Measurements from ENCODE around the gene ARHGAP32. TPM values are rescaled to one million over a fixed set of nuclear protein-coding genes. Genes with fewer than 3 reads are reported as not detected.

Gene ARHGAP32
- polyA plus RNA-seq, 1 of the 3 experiments (the other 2 are of a cell fraction) = 4.8 TPM

DNA sequence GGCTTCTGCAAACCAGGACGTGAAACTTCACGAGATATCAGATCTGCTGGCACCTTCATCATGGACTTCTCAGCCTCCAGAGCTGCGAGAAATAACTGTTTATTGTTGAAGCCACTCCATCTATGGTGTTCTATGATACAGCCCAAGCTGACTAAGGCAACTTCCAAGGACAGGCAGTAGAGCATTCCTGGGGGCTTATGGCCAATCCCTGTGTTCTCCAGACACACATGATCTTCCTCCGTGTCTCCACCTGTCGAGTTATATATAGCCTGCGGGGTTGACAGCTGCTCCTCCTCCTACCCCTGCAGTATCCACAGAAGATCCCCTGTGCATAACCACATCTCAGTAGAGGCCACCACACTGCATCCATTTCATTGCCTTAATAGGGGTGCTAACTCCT lies 260.5 kb downstream of the ARHGAP32 start:
- Histone ChIP-seq H3K27ac (ENCODE audit: low read depth in 2 of 2, low read length in 1 of 2) (no peak overlapping the region), H3K9me2 (no peaks in the 10 kb centered on the region), H3K9ac (no peak overlapping the region), H3K36me3 (replicated peaks in 1 of 2; ENCODE audit: control insufficient read depth in 1 of 2, insufficient read depth in 2 of 2, low read length in 1 of 2) (no peaks in the 10 kb centered on the region), H3K4me2 (no peak overlapping the region), H3K4me1 (ENCODE audit: control insufficient read depth in 1 of 2, insufficient read depth in 2 of 2, low read depth in 1 of 2, low read length in 1 of 2) (peaks cover 0 to 12% of the 10 kb centered on the region in 2 experiments; a peak in 1 of 4 replicates), H3K4me3 (ENCODE audit: low read depth in 2 of 2, low read length in 1 of 2) (no peak overlapping the region), H2AFZ (ENCODE audit: low read depth) (no peak overlapping the region), H4K20me1 (ENCODE audit: insufficient read depth) (no peaks in the 10 kb centered on the region), H3K79me2 (ENCODE audit: insufficient read depth) (no peaks in the 10 kb centered on the region), H3K9me3 (no peaks in the 10 kb centered on the region), H3K27me3 (ENCODE audit: insufficient read depth) (no peaks in the 10 kb centered on the region), H3F3A (replicated peaks; ENCODE audit: insufficient read depth) (no peaks in the 10 kb centered on the region)
- TF ChIP-seq IRF3 (IDR thresholded peaks at IDR 0.05; ENCODE audit: low read depth, low read length) (no peak), POLR2AphosphoS5 (IDR thresholded peaks at IDR 0.05; ENCODE audit: low read depth, low read length) (no peak), FOXJ3 (CRISPR knock-in tag; IDR thresholded peaks at IDR 0.05) (no peak), FOSL2 (IDR thresholded peaks at IDR 0.05; ENCODE audit: borderline replicate concordance, low read depth) (no peak), EP300 (IDR thresholded peaks at IDR 0.05; ENCODE audit: borderline replicate concordance in 1 of 2, low read depth in 1 of 2, low read length in 1 of 2) (no peak), SMC3 (IDR thresholded peaks at IDR 0.05; ENCODE audit: low read depth, low read length) (no peak), TCF12 (IDR thresholded peaks at IDR 0.05) (no peak)
- TF ChIP-seq, protein P1, sequence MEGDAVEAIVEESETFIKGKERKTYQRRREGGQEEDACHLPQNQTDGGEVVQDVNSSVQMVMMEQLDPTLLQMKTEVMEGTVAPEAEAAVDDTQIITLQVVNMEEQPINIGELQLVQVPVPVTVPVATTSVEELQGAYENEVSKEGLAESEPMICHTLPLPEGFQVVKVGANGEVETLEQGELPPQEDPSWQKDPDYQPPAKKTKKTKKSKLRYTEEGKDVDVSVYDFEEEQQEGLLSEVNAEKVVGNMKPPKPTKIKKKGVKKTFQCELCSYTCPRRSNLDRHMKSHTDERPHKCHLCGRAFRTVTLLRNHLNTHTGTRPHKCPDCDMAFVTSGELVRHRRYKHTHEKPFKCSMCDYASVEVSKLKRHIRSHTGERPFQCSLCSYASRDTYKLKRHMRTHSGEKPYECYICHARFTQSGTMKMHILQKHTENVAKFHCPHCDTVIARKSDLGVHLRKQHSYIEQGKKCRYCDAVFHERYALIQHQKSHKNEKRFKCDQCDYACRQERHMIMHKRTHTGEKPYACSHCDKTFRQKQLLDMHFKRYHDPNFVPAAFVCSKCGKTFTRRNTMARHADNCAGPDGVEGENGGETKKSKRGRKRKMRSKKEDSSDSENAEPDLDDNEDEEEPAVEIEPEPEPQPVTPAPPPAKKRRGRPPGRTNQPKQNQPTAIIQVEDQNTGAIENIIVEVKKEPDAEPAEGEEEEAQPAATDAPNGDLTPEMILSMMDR (IDR thresholded peaks at IDR 0.05) = no peak
- ChIA-PET POLR2A (no interaction called here), CTCF (interaction anchor here (5.0 to 34.0 kb wide), 2 partner anchors 25 to 42 kb away, joined by 36 to 872 read pairs; partner anchors contain the start of gene KCNJ5)
- DNase-seq = no peak
- 88% methylated on average over 6 of the region's 6 CpGs for WGBS (ENCODE audit: low lambda C conversion rate)

GRCh38 chr11:128931066-128931465 lies 261.1 kb downstream of the ARHGAP32 start:
- Histone ChIP-seq H3K27ac (ENCODE audit: low read depth in 2 of 2, low read length in 1 of 2) (no peak overlapping the region), H3K9me2 (no peaks in the 10 kb centered on the region), H3F3A (replicated peaks; ENCODE audit: insufficient read depth) (no peaks in the 10 kb centered on the region), H3K79me2 (ENCODE audit: insufficient read depth) (no peaks in the 10 kb centered on the region), H3K9me3 (no peaks in the 10 kb centered on the region), H3K27me3 (ENCODE audit: insufficient read depth) (no peaks in the 10 kb centered on the region), H3K36me3 (replicated peaks in 1 of 2; ENCODE audit: control insufficient read depth in 1 of 2, insufficient read depth in 2 of 2, low read length in 1 of 2) (no peaks in the 10 kb centered on the region), H3K9ac (no peak overlapping the region), H4K20me1 (ENCODE audit: insufficient read depth) (no peaks in the 10 kb centered on the region), H3K4me3 (ENCODE audit: low read depth in 2 of 2, low read length in 1 of 2) (no peak overlapping the region), H3K4me1 (ENCODE audit: control insufficient read depth in 1 of 2, insufficient read depth in 2 of 2, low read depth in 1 of 2, low read length in 1 of 2) (peaks cover 0 to 12% of the 10 kb centered on the region in 2 experiments; a peak in 1 of 4 replicates), H2AFZ (ENCODE audit: low read depth) (no peak overlapping the region), H3K4me2 (no peak overlapping the region)
- DNase-seq = no peak
- 75% methylated on average over 3 of the region's 3 CpGs for WGBS (ENCODE audit: low lambda C conversion rate)
- ChIA-PET CTCF (interaction anchor here (34.0 kb wide), 1 partner anchor 42 kb away, joined by 872 read pairs; the partner anchor contains the start of gene KCNJ5), POLR2A (no interaction called here)
- TF ChIP-seq RFX5 (IDR thresholded peaks at IDR 0.05; ENCODE audit: low read length) (no peak), EZH2phosphoT487 (IDR thresholded peaks at IDR 0.05; ENCODE audit: borderline replicate concordance, low read depth) (no peak), TEAD4 (IDR thresholded peaks at IDR 0.05; ENCODE audit: borderline replicate concordance, insufficient read depth) (no peak), YY1 (IDR thresholded peaks at IDR 0.05; ENCODE audit: low read depth) (no peak), POLR2AphosphoS5 (IDR thresholded peaks at IDR 0.05; ENCODE audit: low read depth, low read length) (no peak), RCOR1 (IDR thresholded peaks at IDR 0.05; ENCODE audit: low read length) (no peak), ZBTB33 (IDR thresholded peaks at IDR 0.05; ENCODE audit: borderline replicate concordance, low read depth) (no peak), CHD2 (IDR thresholded peaks at IDR 0.05; ENCODE audit: low read length, partially characterized antibody) (no peak), RAD21 (IDR thresholded peaks at IDR 0.05; ENCODE audit: low read length) (no peak), FOXM1 (IDR thresholded peaks at IDR 0.05; ENCODE audit: low read depth) (no peak), JUND (IDR thresholded peaks at IDR 0.05) (no peak)
- TF ChIP-seq, protein P2, sequence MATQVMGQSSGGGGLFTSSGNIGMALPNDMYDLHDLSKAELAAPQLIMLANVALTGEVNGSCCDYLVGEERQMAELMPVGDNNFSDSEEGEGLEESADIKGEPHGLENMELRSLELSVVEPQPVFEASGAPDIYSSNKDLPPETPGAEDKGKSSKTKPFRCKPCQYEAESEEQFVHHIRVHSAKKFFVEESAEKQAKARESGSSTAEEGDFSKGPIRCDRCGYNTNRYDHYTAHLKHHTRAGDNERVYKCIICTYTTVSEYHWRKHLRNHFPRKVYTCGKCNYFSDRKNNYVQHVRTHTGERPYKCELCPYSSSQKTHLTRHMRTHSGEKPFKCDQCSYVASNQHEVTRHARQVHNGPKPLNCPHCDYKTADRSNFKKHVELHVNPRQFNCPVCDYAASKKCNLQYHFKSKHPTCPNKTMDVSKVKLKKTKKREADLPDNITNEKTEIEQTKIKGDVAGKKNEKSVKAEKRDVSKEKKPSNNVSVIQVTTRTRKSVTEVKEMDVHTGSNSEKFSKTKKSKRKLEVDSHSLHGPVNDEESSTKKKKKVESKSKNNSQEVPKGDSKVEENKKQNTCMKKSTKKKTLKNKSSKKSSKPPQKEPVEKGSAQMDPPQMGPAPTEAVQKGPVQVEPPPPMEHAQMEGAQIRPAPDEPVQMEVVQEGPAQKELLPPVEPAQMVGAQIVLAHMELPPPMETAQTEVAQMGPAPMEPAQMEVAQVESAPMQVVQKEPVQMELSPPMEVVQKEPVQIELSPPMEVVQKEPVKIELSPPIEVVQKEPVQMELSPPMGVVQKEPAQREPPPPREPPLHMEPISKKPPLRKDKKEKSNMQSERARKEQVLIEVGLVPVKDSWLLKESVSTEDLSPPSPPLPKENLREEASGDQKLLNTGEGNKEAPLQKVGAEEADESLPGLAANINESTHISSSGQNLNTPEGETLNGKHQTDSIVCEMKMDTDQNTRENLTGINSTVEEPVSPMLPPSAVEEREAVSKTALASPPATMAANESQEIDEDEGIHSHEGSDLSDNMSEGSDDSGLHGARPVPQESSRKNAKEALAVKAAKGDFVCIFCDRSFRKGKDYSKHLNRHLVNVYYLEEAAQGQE (IDR thresholded peaks at IDR 0.05; ENCODE audit: low read depth, low read length) = no peak
